CD4-positive, alpha-beta T cell treated with Interleukin-21 for 1 hour (primary cell): ENCODE measurements around the gene LAPTM5.

Experiments
- DNase-seq: peaks from one replicate; pipeline ENCODE4 v3.0.0-alpha.2; 2020

LAPTM5 gene

DNA sequence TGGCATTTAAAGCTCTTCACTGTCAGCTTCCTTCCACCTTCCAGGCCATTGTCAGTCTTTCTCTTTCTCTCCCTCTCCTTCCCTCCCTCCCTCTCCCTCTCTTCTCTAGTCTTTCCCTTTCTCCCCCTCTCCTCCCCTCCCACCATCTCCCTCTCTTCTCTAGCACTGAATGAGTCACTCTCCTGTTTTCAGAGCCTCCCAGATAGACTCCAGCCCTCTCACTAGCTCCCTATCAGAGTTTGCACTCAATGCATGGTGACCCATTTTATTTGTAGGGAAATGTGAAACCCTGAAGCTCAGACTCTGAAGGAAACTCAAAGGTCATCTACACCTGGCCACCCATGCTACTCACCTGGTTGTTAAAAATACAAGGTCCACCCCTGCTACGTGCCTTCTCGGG is 29.8 kb downstream of the LAPTM5 start:
- DNase-seq: no peak

DNA sequence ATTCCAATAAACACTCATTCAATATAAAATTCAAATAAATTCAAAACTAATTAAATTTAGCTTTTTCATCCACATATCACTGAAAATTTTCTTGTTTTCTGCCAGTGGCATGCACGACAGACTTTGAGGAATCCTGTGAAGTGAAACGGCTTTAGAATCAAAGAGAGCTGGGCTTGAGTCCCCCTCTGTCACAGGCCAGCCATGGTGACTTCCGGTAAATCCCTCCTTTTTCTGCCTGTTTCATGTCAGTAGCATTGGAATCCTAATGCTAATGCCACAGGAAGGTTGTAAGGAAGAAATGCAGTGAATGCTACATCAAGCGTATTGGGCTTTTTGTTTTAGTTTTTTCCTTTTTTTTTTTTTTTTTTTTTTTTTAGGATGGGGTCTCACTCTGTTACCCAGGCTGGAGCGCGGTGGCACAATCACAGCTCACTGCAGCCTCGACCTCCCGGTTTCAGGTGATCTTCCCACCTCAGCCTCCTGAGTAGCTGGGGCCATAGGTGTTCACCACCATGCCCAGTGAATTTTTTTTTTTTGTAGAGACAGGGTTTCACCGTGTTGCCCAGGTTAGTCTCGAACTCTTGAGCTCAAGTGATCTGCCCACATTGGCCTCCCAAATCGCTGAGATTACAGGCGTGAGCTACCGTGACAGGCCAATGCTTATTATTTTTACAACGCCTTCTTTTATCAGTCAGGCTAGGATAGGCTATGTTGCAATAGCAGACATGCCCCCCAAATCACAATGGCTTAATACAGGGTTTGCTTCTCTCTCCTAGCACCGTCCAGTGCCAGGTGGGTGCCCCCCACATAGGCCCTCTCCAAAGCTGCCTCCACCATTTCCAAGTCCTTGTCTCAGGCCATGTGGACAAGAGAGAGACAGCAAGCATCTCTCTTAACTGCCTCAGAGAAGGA is 30.5 kb downstream of the LAPTM5 start:
- no peak for DNase-seq

DNA sequence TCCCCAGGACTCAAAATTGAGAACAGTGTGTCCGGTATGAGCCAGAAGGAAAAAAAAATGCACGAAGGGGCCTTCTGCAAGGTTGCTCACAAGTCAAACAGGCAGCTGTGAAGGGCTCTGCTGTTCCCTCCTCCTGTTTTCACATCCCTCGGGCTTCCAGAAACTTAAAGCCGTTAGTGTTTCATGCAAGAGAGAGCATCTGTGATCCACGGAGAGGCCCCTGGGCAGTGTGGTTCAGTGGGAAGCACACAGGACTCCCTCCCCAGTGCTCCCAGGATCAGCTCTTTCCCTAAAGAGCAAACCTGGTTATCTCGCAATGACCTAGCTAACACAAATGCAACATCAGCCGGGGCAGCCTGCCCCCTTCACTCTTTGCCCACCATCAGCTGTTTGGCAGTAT is 31.3 kb downstream of the LAPTM5 start:
- DNase-seq: no peak

DNA sequence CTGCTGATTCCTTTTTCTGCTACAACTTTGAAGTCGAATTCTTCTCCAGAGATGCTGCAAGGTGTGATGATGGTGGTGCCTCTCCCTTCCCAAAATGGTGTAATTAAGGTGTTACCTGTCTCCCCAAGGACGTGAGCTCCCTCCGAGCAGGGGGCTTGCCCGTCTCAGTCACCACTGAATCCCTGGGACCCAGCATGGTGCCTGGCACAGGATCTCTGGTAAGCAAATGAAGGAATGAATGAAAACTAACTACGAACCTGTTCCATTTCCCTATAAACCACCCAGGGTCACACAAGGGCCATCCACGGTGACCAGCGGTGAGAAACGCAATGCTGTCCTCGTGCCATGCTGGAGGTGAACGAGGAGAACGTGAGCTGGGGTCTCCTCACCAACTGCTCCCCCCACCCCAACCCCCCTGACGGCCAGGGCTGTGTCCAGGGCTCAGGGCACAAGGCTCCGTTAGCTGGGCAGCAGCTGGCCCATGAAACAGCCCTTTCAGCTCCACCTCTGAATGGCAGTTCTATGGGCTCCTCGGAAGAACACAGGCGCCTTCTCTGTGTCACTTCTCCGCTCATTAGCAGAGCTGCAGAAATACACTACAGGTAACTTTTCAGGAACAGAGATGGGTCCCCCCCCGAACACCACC is 32.0 kb downstream of the LAPTM5 start:
- no peak for DNase-seq

DNA sequence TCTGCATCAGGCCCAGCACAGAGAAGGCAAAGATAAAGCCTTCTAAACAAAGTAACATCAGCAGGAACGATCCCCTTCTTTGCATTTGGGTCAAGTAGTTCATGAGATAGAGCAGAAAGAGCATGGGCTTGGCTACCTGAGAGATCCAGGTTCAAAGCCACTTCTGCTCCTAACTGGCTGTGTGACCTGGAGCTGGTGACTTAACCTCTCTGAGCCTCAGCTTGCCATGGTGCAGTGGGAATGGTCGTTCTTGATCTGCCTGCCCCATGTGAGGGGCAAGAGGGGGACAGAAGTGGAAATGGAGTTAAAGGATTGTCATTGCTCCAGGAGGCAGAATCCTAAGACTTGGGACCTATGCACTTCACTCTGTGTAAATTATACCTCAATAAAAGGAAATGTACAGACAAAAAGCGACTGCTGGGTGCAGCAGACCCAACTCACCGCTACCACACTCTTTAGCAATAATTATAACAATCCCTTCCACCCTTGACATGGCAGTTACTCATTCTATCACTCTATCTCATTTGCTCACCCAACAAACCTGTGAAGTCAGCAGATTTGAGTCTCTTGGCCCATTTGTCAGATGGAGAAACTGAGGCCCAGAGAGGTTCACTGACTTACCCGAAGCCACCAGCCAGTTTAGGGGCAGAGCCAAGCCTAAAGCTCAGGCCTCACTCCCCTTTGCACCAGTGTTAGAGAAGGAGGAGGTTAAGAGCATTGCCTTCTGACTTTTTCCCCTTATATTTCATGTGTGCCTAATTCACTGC is 32.7 kb downstream of the LAPTM5 start:
- no peak for DNase-seq

DNA sequence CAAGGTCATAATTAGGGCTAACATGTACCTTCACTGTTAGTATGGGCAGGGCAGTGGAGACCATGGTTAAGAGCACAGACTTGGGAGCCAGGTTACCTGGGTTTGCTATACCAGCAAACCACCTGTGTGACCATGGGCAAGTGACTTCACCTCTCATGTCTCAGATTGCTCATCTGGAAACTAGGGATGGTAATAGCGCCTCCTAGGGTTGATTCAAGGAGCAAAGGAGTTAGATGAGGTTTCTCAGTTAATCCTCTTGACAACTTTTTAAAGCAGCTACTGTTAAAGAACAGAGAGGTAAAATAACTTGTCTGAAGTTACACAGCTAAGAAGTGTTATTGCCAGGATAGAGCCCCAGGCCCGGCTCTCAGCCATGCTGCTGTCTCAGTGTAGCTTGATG is 33.4 kb downstream of the LAPTM5 start:
- no peak for DNase-seq

DNA sequence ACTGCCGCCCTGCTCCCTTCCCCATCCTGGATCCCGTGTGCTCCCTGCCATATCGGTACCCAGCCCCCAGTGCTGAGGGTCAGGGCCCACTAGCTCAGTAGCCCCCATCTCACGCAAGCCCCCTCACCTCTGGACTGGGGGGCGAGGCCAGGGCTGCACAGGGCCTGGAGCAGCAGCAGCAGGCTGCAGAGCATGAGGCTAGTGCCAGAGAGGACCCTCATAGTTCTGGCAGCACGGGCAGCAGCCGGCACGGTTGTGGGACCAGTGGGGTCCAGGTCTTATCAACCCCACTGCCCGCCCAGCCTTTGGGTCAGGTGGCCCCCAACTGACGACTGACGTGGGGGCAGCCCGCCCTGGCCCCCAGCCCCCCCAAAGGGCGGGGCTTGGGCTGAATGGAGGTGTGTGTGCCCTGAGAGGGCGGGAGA is 34.2 kb downstream of the LAPTM5 start, which contains the start of gene MATN1:
TSS of gene MATN1 (minus strand) at position 255 of the 425 bp plus-strand sequence. CDS start at position 221, 34 bp downstream.
- no peak for DNase-seq

DNA sequence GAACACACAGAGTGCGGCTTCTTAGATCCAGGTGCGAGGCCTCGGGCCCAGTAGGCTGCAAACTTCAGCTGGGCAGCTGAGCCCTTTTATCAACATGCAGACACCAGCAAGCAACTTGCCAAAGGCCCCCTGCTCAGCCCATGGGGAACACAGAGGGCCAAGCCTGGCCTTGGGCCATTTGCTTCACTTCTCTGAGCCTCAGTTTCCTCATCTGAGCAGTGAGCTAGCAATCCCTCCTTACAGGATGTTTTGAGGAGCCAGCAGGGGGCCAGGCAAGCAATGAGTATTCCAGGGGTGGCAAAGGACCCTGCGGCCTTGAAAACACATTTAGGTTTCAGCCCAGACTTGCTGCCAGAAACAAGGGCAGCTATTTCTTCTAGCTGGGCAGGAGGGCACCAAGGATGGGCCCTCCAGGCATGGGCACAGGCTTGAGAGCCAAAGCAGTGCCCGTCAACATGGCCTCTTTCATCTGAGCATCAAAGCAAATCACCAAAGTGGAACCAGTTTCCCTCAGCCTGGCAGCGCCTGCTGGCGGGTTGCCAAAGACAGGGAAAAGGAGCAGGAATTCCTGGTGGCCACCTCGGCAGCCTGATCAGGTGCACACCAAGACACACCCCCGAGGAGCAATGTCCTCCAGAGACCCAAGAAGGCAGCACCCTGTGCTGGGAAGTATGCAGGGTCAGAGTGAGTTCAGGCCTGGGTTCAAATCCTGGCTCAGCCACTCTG is 35.6 kb downstream of the LAPTM5 start:
- DNase-seq: no peak

DNA sequence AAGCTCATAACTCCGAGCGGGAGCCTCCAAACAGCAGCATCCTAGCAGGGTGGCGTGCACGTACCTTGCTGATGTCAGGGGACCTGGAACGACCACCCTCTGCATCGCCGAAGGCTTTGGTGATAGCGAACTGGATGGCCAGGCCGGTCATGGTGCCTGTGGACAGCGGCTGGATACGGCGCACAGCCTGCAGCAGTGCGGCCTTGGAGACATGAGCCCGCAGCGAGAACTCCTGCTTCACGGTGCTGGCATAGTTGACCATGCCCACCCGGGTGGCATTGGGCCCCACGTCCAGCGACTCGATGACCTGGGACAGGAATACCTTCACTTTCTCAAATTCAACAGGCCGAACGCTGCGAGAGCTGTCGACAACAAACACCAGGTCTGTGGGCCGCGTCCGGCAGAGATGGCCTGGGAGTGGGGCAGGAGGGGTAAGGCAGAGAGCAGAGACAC is 36.2 kb downstream of the LAPTM5 start:
- no peak for DNase-seq

DNA sequence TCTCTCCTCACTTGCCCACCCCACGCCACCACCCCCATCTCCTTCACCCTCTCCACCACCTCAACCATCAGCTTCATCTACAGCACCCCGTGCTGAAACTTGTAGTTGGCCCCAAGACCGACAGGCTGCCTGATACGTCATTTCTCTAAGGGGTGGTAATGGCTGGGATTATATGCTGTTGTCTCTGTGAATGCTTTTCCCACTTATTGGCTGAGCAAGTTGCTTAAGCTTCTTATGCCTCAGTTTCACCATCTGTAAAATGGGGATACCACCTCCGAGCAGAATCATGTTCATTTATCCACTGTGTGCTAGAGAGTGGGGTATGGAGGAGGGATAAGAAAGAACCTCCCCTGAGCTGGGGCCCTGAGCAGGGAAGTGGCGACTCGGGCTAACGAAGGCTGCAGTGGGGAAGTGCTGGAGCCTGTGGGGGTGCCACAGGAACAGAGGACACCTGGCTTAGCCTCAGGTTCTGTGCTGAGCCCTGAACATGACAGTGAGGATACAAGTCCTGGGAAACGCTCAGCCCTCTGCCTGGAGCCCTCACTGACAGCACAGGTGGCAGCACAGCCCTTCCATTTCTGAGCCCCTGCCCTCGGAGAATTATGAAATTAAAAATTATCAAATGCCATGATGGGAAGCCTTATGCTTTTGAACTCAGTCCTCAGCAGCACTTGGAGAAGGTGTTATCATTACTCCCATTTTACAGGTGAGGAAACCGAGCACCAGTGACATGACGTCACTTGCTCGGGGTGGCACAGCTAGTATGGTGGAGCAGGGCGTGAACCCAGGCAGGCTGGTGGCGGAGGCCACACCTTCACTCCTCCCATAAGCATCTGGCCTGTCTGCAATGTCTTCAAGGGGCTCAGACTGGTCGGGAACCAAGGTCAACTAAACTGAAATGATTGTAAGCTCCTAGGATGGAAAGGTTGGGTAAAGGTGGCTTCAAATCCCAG is 37.0 kb downstream of the LAPTM5 start:
- no peak for DNase-seq

DNA sequence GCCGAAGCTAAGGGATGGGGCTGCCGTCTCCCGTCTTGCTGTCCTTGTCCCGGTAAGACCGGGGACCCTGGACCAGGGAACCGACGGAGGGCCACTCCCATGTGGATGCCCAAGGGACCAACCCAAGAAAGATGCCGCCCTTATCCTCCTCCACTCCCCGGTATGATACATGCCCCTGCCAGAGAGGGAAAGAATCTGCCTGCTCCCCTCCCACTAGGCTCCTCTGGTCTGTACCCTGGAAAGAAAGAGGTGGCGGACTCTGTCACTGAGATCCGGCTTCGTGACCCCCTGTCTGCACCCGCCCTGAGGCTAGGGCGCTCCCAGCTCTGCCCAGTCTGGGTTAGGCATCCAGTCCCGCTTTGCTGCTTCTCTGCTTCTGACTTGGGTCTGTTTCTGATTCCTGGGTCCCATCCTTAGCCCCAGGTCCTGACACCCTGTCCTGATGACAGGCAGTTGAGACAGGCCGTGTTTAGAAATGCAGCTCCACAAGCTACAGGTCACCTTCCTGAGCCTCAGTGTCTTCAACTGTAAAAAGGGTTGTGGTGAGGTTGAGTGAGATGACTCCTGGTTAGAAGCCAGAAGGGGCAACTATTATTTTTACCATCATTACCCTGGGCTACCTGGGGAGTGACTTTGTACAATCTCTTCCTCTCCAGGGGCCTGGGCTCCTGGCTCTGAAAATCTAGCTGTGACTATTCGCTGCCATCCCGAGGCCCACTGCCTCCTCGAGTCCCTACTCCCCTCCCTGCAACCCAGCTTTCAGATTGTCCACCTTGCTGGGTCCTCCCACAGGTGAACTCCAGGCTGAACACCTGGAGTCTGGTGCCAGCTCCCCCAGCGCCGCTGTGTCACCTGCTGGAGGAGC is 37.9 kb downstream of the LAPTM5 start:
- no peak for DNase-seq

DNA sequence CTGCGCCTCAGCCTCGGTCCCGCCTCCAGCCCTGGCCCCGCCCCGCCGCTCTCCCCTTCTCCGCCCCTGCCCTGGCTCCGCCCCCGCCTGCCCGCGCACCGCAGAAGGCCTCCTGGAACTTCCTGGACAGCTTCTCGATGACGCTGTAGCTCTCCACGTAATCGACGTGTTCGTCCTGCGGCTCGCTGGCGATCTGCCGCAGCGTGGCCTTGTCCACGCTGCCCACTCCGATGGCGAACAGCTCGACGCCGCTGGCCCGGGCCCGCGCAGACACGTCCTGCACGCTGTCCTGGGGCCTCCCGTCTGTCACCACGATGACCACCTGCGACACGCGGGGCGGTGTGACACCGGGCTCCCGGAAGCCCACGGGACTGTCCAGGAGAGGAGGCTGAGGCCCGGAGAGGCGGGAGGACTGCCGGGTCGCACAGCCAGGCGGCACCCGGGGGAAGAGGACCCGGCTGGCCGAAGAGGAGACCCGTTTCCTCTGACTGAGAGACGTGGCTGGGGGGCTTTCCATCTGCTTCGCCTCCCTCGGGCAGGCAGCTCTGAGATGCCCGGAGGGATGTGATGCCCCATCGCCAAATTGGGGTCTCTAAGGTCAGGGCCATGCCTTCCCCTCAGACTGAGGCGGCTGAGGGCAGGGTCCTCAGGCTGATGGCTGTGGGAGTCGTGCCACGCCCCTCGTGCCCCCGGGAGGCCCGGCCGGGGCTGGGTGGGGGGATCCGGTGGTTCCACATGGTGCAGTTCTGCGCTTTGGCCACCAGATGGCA is 38.8 kb downstream of the LAPTM5 start:
- peak; percentile 98 for DNase-seq

DNA sequence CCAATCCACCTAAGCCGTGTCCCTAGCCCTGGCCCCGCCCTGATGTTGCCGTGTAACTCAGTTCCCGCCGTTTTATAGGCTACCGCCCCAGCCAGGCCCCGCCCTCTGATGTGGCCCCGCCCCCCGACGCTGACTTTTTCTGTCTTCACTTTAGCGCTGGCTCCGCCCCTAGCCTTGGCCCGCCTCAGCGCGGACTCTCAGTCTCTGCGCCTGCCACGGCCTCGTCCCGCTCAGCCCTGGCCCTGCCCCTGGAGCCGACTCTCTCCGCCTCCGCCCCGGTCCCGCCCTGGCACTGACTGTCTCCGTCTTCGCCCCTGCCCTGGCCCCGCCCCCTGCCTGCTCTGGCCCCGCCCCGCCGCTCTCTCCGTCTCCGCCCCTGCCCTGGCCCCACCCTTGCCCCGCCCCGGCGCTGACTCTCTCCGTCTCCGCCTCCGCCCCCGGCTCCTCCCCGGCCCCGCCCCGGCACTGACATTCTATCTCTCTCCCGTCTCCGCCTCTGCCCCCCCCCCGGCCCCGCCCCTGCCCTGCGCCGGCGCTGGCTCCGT is 39.4 kb downstream of the LAPTM5 start:
- peak; percentile 99 for DNase-seq

DNA sequence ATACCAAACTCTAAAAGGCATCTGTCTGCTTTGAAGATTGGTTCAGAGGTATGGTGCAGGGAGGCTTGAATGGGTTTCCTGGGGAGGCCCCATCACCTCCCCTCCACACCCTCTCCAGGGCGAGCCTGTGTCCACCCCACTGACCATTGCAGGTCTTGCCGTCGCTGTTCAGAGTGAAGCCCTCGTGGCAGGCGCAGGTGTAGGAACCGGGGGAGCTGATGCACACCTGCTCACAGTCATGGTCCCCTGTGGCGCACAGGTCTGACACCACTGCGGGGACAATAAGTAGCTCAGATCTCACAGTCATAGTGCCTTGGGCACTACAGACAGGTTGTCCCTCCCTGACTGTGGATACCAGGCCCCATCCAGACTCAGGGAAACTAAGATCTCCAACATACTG is 40.9 kb downstream of the LAPTM5 start:
- no peak for DNase-seq

DNA sequence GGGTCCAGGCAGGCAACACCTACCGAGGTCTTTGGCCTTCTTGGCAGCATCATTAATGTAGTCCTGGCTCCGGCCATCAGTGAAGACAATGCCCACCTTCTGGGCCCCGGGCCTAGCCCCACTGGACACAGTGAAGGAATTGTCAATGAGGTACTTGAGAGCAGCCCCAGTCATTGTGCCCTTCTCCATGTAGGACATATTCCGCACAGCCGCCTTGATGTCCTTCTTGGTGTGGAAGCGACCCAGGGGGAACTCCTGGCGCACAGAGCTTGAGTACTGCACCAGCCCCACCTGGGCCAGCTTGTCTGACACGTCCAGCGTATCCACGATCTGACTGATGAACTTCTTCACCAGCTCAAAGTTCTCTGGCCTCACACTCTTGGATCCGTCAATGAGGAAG is 41.7 kb downstream of the LAPTM5 start:
- no peak for DNase-seq

DNA sequence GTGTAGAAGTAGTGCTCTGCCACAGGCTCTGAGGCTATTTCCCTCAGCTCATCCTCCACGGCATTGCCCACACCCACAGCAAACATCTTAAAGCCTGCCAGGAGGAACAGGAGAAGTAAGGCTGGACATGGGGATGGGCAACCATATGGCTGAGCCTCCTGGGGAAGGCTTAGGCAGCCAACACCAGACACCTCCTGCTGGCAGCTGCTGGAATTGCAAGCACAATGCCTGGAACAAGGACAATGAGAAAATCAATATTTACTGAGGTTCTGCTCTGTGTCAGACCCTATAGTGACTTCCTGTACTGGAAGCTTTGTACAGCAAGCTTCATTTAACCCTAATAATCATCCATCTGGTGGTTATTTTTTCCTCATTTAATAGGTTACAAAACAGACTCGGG is 42.4 kb downstream of the LAPTM5 start:
- peak; percentile 25 for DNase-seq

DNA sequence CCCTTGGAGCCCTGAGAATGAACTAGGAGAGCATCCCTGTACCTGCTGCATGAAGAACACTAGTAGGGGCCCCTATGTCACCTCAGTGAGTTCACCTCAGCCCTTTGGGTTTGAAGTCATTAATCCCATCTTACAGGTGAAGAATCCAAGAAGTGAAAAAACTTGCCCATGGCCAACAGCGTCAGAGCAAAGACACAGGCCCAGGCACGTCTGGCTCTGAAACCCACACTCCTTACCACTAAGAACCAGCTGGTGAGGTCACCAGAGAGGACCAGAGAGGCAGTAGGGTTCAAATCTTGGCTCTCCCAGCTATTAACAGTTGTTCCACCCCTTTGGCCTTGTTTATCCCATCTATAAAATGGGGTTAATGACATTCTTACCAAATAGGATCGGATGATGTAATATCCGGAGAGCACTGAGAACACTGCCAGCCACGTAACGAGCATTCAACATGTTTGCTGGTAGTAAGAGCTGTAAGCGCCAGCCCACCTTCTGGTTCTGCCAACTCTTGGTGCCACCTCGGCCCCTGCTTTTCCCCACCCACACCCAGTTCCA is 43.0 kb downstream of the LAPTM5 start:
- no peak for DNase-seq

DNA sequence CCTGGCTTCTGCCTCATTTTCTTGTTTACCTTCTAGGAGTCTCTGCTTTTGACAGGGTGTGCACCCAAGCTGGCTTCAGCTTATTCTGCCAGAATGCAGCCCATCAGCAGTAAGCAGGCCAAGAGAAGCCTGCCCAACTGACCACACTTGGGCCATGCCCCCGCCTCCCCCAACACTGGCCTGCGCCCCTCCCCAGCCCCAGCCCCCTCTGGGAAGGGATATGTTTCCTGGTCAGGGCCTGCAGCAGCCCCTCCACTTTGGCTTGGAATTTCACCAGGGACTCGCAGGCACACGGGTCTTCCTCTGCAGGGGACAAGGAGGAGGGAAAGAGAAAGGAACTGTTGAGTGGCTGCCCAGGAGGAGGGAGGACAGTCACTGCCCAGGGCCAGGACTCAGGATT is 43.5 kb downstream of the LAPTM5 start:
- no peak for DNase-seq

DNA sequence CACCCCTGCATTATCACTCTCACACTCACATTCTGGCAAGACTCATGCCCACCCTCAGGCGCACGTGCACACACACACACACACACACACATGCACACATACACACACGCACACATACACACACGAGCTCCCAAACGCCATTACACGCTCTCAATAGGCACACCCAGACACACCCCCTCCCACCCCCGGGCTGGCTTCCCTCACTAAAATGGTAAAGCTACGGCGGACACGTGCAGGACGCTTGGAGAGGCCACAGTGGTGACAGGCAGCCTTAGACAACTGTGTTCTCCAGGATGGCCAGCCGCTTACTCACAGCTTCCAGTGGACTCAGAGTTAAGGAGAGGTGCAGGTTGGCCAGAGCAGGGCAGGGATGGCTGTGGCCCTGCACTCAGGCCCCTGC is 44.3 kb downstream of the LAPTM5 start:
- DNase-seq: no peak
